Measurements from ENCODE around the gene ICAM1. TPM values are rescaled to one million over a fixed set of nuclear protein-coding genes. Genes with fewer than 3 reads are reported as not detected.

The ICAM1 gene
- total and polyA plus RNA-seq, 2 of the 13 experiments (the other 11 are each of a cell fraction or from before 2014, with no cell fraction given), result 37.9 to 98.4 TPM

DNA sequence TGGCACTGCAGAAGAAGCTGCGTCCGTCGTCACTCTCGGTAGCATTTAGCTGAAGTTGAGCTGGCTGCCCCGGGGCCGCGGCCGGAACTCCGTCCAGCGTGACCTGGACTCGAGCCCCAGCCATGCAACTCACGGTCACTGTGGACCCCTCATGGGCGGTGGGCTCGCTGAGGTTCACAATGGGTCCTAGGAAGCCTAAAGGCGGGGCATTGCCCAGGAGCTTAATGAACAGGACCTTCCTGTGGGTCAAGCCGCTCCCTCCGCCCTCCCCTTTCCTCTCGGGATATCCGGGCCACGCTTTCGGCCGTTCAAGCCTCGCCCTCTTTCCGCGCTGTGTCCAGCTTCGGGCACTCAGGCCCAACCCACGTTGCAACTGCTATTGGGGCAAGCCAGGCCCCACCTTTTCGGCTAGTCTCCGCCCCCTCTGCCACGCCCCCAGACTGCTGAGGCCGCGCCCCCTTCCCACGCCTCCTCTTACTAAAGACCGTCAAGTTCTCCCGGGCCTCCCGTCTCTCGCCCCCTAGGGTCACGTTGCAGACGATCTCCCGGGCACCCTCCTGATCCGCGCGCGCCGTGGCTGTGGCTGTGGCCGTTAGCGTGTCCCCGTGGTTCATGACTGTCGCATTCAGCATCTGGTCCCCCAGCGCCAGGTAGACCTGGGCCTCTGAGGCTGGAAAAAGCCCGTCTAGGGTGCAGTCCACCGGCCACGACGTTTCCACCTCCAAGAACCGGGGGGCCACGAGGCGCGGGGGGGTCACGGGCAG is 63.9 kb downstream of the ICAM1 start:
- H3K9me3 ChIP-seq (ENCODE audit: low read length), result no peaks in the 10 kb centered on the region
- H3K27me3 ChIP-seq (ENCODE audit: control insufficient read depth in 1 of 2, insufficient read depth in 2 of 2, low read length in 2 of 2), result peaks cover 0 to 3% of the 10 kb centered on the region in 2 experiments; a peak in 2 of 5 replicates
- peaks cover 53% of the 10 kb centered on the region for H3K4me1 ChIP-seq (ENCODE audit: insufficient read depth, low read length)
- WGBS (ENCODE audit: low lambda C conversion rate), result 2% methylated on average over 41 of the region's 59 CpGs
- intact Hi-C loops (cut with micrococcal nuclease; ENCODE audit: unreplicated experiment), result loop anchor here (2.0 to 5.0 kb wide), 2 partner anchors 53 to 66 kb away; no protein-coding TSS in a partner anchor
- FAIRE-seq (peak; percentile 46), ATAC-seq (peak; percentile 77), DNase-seq (ENCODE audit: low spot score) (peak; percentile 93)
- no TSS peak for BruUV-seq (replicated peaks)
- H3K36me3 ChIP-seq (replicated peaks in 1 of 2; ENCODE audit: control insufficient read depth in 1 of 2, insufficient read depth in 2 of 2, low read length in 2 of 2), result peaks cover 6 to 12% of the 10 kb centered on the region in 2 experiments
- H3K9ac ChIP-seq (ENCODE audit: insufficient read depth, low read depth, low read length), result peak overlapping the region; percentile 81
- peak overlapping the region; percentile 77 to 89 (median 86) for H3K4me3 ChIP-seq (replicated peaks in 1 of 3; ENCODE audit: insufficient read depth in 1 of 3, low read depth in 2 of 3, low read length in 3 of 3)
- in situ Hi-C loops (cut with HindIII; ENCODE audit: extremely low pct_ligation_motif_present, low pct_unique_long_range_greater_than_20kb), result loop anchor here (5.0 kb wide), 1 partner anchor 48 kb away; the partner anchor contains the start of gene TYK2
- peaks cover 12% of the 10 kb centered on the region; the same call in 1 of the 2 replicates for H4K20me1 ChIP-seq (ENCODE audit: insufficient read depth, low read length)
- peak overlapping the region; percentile 98 for H3K4me2 ChIP-seq (ENCODE audit: low read depth, low read length)
- POLR2A ChIA-PET, result interaction anchor here (0.6 to 6.9 kb wide), 18 partner anchors 10 to 501 kb away, joined by 3 to 79 read pairs (median 5); partner anchors contain the start of genes CDC37, FDX2, ICAM1 and ICAM4
- H2AFZ ChIP-seq (ENCODE audit: low read length), result no peak overlapping the region
- H3K79me2 ChIP-seq (ENCODE audit: insufficient read depth, low read length), result peaks cover 37% of the 10 kb centered on the region
- H3K27ac ChIP-seq (ENCODE audit: extremely low read length, insufficient read depth, low read length), result peak overlapping the region; percentile 95
- CTCF ChIA-PET (ENCODE audit: low intra/inter-chr PET ratio, low total read pairs), result interaction anchor here (0.8 kb wide), 1 partner anchor 54 kb away, joined by 3 read pairs; no protein-coding TSS in a partner anchor
- TF ChIP-seq ZBTB8A (CRISPR knock-in tag; IDR thresholded peaks at IDR 0.05; ENCODE audit: borderline replicate concordance, low read depth) (no peak), ZNF7 (CRISPR knock-in tag; IDR thresholded peaks at IDR 0.05) (no peak), SALL2 (CRISPR knock-in tag; IDR thresholded peaks at IDR 0.05) (peak; percentile 30; the same call in 1 of the 2 replicates), ATAD3A (CRISPR knock-in tag; IDR thresholded peaks at IDR 0.05) (no peak), ZNF841 (CRISPR knock-in tag; IDR thresholded peaks at IDR 0.05; ENCODE audit: borderline replicate concordance) (no peak), FOXK2 (IDR thresholded peaks at IDR 0.05) (no peak), BRD4 (CRISPR knock-in tag; IDR thresholded peaks at IDR 0.05) (peak; percentile 43), ZIK1 (CRISPR knock-in tag; IDR thresholded peaks at IDR 0.05; ENCODE audit: borderline replicate concordance, low read depth) (peak; percentile 34; the same call in 1 of the 2 replicates), ZNF777 (CRISPR knock-in tag; IDR thresholded peaks at IDR 0.05) (peak; percentile 89), ZNF383 (CRISPR knock-in tag; IDR thresholded peaks at IDR 0.05; ENCODE audit: borderline replicate concordance) (no peak), KLF13 (CRISPR knock-in tag; IDR thresholded peaks at IDR 0.05) (no peak)
- TF ChIP-seq, protein P1, sequence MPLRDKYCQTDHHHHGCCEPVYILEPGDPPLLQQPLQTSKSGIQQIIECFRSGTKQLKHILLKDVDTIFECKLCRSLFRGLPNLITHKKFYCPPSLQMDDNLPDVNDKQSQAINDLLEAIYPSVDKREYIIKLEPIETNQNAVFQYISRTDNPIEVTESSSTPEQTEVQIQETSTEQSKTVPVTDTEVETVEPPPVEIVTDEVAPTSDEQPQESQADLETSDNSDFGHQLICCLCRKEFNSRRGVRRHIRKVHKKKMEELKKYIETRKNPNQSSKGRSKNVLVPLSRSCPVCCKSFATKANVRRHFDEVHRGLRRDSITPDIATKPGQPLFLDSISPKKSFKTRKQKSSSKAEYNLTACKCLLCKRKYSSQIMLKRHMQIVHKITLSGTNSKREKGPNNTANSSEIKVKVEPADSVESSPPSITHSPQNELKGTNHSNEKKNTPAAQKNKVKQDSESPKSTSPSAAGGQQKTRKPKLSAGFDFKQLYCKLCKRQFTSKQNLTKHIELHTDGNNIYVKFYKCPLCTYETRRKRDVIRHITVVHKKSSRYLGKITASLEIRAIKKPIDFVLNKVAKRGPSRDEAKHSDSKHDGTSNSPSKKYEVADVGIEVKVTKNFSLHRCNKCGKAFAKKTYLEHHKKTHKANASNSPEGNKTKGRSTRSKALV (CRISPR knock-in tag; IDR thresholded peaks at IDR 0.05), result peak; percentile 26; the same call in 1 of the 2 replicates
- TF ChIP-seq, protein P2, sequence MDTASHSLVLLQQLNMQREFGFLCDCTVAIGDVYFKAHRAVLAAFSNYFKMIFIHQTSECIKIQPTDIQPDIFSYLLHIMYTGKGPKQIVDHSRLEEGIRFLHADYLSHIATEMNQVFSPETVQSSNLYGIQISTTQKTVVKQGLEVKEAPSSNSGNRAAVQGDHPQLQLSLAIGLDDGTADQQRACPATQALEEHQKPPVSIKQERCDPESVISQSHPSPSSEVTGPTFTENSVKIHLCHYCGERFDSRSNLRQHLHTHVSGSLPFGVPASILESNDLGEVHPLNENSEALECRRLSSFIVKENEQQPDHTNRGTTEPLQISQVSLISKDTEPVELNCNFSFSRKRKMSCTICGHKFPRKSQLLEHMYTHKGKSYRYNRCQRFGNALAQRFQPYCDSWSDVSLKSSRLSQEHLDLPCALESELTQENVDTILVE (CRISPR knock-in tag; IDR thresholded peaks at IDR 0.05), result peak; percentile 31; the same call in 1 of the 2 replicates
- TF ChIP-seq, protein P3, sequence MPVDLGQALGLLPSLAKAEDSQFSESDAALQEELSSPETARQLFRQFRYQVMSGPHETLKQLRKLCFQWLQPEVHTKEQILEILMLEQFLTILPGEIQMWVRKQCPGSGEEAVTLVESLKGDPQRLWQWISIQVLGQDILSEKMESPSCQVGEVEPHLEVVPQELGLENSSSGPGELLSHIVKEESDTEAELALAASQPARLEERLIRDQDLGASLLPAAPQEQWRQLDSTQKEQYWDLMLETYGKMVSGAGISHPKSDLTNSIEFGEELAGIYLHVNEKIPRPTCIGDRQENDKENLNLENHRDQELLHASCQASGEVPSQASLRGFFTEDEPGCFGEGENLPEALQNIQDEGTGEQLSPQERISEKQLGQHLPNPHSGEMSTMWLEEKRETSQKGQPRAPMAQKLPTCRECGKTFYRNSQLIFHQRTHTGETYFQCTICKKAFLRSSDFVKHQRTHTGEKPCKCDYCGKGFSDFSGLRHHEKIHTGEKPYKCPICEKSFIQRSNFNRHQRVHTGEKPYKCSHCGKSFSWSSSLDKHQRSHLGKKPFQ (CRISPR knock-in tag; IDR thresholded peaks at IDR 0.05; ENCODE audit: insufficient replicate concordance), result no peak
- TF ChIP-seq, protein P4, sequence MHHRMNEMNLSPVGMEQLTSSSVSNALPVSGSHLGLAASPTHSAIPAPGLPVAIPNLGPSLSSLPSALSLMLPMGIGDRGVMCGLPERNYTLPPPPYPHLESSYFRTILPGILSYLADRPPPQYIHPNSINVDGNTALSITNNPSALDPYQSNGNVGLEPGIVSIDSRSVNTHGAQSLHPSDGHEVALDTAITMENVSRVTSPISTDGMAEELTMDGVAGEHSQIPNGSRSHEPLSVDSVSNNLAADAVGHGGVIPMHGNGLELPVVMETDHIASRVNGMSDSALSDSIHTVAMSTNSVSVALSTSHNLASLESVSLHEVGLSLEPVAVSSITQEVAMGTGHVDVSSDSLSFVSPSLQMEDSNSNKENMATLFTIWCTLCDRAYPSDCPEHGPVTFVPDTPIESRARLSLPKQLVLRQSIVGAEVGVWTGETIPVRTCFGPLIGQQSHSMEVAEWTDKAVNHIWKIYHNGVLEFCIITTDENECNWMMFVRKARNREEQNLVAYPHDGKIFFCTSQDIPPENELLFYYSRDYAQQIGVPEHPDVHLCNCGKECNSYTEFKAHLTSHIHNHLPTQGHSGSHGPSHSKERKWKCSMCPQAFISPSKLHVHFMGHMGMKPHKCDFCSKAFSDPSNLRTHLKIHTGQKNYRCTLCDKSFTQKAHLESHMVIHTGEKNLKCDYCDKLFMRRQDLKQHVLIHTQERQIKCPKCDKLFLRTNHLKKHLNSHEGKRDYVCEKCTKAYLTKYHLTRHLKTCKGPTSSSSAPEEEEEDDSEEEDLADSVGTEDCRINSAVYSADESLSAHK (CRISPR knock-in tag; IDR thresholded peaks at IDR 0.05; ENCODE audit: borderline replicate concordance), result no peak

Data from HepG2 (cell line).